HG03575 (cell line): Measurements from ENCODE around the gene ORC2.

Experiments
- ATAC-seq: cut with Tn5 transposase; IDR thresholded peaks from one replicate; pipeline ENCODE4 v1.9.1; 2021; ENCODE audit not compliant: unreplicated experiment, insufficient number of reproducible peaks, low FRiP score; ENCODE audit errors: extremely low read depth

ORC2 gene

GRCh38 chr2:200871151-200871550 lies 92.3 kb downstream of the ORC2 start:
- no peak for ATAC-seq

DNA sequence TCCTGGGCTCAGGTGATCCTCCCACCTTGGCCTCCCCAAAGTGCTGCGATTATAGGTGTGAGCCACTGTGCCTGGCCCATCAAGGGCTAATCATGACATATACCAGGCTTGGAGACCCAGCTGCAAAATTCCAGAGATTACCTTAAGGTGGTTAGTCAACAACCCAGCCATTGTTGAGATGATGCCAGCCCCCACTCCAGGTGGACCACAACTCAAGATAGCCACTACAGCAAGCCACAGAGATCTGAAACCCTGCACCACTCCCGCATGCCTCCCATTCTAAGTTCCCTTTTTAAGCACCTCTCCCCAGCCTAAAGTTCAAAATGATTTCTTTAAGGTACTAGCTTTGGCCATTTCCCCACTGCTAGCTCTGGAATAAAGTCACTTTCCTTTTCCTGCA lies 94.4 kb downstream of the ORC2 start:
- no peak for ATAC-seq

DNA sequence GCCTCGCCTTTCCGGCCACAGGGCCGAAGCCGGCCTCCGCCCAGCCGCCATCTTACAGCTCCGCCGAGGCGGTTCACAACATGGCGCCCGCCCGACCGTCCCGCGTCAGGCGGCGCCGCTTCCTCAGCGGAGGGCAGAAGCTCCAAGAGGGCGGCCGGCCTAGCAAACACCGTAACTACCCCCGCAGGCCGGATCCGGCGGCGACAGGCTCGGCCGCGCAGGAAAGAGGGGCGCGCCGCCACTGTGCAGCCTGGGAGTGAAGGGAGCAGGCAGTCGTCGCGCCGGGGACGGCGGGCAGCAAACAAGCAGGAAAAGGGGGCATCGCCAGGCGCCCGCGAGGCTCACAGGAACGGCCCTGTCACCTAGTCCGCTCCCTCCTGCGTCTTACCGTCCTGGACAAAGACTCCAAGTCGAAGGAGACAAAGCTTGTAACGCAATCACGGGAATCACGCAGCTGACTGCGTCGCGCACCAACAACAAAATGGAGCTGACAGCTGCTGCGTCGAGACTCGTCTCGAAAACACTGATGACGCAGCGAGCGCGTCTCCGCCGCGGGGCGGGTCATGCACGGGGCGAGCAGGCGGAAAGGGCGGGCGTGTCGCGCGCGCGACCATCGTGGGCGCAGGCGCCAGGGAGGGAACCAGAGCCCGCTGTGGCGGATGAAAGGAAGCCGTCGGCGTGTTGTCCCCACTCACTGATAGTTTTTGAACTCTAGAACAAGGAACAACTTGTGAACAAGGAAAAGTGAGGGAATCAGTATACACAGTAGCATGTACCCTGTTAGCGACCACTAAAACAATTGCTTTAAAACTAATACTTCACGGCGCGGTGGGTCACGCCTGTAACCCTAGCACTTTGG lies 99.1 kb downstream of the ORC2 start, which contains the start of gene CLK1:
Gene CLK1 (minus strand): TSS at position 483 of the 859 bp plus-strand sequence. CDS start 2,796 bp downstream, outside the sequence.
- ATAC-seq = peak; percentile 48

DNA sequence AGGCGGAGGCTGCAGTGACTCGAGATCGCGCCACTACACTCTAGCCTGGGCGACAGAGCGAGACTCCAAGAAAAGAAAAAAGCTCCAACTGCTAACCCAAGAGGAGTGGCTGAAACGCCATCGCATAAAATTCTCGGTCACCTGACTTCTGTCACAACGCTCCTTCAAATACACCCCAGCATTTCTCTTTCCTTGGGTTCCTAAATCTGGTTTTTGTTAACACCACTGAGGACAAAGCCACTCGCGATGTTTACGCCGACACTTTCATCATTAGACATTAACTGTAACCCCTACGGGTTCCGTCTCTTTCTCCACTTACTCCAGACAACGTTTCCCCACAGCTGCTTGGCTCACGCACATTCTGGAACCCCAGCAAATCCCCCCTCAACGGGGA lies 99.7 kb downstream of the ORC2 start:
- no peak for ATAC-seq

- no peak for ATAC-seq
Measured at GRCh38 chr2:200862532-200863000, 100.9 kb downstream of the ORC2 start.

DNA sequence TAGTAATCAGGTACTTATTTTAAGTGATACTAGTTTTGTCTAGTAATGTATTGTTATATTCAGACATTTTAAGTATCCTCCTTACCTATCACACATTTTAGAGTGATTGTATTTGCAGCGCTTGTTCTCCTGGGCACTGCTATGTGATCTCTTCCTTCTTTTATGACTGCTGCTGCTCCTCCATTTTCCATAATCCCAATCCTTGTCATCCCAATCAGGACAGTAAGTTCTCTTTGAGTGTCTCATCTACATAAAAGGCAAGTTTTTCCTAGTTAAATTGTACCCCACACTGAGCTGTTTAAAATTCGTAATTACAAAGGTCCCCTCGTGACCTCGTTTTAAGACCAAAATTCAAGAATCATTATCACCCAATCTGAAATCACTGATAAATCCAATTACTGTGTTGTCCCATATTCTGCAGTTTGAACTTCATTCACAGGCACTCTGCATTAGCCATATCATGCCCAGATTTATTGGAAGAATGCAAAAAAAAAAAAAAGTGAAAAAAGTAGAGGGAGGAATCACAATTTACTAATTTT lies 101.8 kb downstream of the ORC2 start:
- ATAC-seq = no peak

DNA sequence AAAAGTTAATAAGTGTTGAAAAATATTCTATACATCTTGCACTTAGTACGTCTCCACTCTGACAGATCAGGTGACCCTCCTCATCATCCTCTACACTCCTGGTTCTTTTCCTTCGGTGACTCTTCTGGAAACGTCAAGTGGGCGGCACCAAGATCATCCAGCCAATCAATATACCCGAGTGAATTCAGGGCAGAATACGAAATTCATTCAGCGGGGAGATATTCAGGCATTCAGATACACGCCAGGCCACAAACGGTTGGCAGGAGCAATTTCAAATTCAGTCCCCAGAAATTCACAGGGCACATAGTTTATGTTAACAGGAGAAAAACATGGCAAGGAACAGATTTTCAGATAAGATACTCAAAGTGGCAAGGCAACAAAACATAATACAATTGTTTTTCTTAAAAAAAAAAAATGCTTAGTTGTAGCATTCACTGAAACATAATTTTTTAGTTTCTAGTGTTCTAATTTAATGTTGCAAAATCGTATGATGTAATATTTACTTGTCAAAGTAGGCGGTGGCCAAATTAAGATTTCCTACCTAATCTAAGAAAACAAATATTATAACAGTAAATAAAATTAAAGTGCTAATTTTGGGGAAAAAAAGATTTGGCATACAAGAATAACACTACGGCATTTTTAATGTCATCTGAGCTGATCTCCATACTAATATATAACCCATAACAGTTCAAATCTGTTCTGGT lies 103.2 kb downstream of the ORC2 start:
- no peak for ATAC-seq
